H9 (cell line): ENCODE data around the gene LSP1. TPM values are rescaled to one million over a fixed set of nuclear protein-coding genes. Genes with fewer than 3 reads are reported as not detected.

Source experiments
- DNase-seq: peaks from one replicate; pipeline ENCODE4 v3.0.0-alpha.2; 2017
- H2AFZ ChIP-seq: one replicate; pipeline ENCODE4 v1.6.1; 2013; ENCODE audit warnings: mild to moderate bottlenecking, low read length, control low read depth, moderate library complexity
- H2AK5ac ChIP-seq: 2 replicates; pipeline ENCODE4 v1.6.1; 2013; ENCODE audit warnings: low read length, control low read depth, mixed read lengths; ENCODE audit not compliant: insufficient read length
- H2BK120ac ChIP-seq: one replicate; pipeline ENCODE4 v1.6.1; 2013; ENCODE audit warnings: low read depth, mild to moderate bottlenecking, low read length, control low read depth, inconsistent platforms; ENCODE audit not compliant: poor library complexity, severe bottlenecking
- H2BK12ac ChIP-seq: 2 replicates; pipeline ENCODE4 v1.6.1; 2013; ENCODE audit warnings: low read length, control low read depth, mixed read lengths, low read depth; ENCODE audit not compliant: insufficient read length
- H2BK15ac ChIP-seq: 2 replicates; pipeline ENCODE4 v1.6.1; 2013; ENCODE audit warnings: low read depth, low read length, control low read depth
- H2BK20ac ChIP-seq: one replicate; pipeline ENCODE4 v1.6.1; 2013; ENCODE audit warnings: low read depth, mild to moderate bottlenecking, low read length, control low read depth, inconsistent platforms; ENCODE audit not compliant: poor library complexity, severe bottlenecking
- H2BK5ac ChIP-seq: 2 replicates; pipeline ENCODE4 v1.6.1; 2013; ENCODE audit warnings: low read length, control low read depth, mixed read lengths; ENCODE audit not compliant: insufficient read length
- H3K14ac ChIP-seq: 2 replicates; pipeline ENCODE4 v1.6.1; 2013; ENCODE audit warnings: low read length, control low read depth; ENCODE audit not compliant: insufficient read depth
- H3K18ac ChIP-seq: 2 replicates; pipeline ENCODE4 v1.6.1; 2013; ENCODE audit warnings: low read depth, mild to moderate bottlenecking, mixed read lengths, low read length, control low read depth; ENCODE audit not compliant: insufficient read length
- H3K23ac ChIP-seq: 2 replicates; pipeline ENCODE4 v1.6.1; 2013; ENCODE audit warnings: low read length, control low read depth, mixed read lengths, low read depth; ENCODE audit not compliant: insufficient read length
- H3K23me2 ChIP-seq: 2 replicates; pipeline ENCODE4 v1.6.1; 2013; ENCODE audit warnings: low read depth, mild to moderate bottlenecking, mixed read lengths, low read length, control low read depth; ENCODE audit not compliant: insufficient read length, poor library complexity, severe bottlenecking
- H3K27ac ChIP-seq: 2 replicates; pipeline ENCODE4 v1.5.1; 2013; ENCODE audit warnings: low read length, control low read depth, mixed read lengths, low read depth; ENCODE audit not compliant: insufficient read length
- H3K27me3 ChIP-seq: 2 replicates; pipeline ENCODE4 v1.6.1; 2013; ENCODE audit warnings: low read length, control low read depth, inconsistent platforms; ENCODE audit not compliant: insufficient read depth
- H3K4ac ChIP-seq: 2 replicates; pipeline ENCODE4 v1.6.1; 2013; ENCODE audit warnings: low read depth, mild to moderate bottlenecking, control low read depth, inconsistent platforms, low read length, moderate library complexity
- H3K4me1 ChIP-seq: 2 replicates; pipeline ENCODE4 v1.6.1; 2013; ENCODE audit warnings: low read length, control low read depth, inconsistent platforms; ENCODE audit not compliant: insufficient read depth
- H3K4me2 ChIP-seq: 2 replicates; pipeline ENCODE4 v1.6.1; 2013; ENCODE audit warnings: low read length, control low read depth, mixed read lengths; ENCODE audit not compliant: insufficient read length, insufficient read depth
- H3K56ac ChIP-seq: 2 replicates; pipeline ENCODE4 v1.6.1; 2013; ENCODE audit warnings: low read depth, mild to moderate bottlenecking, mixed read lengths, low read length, control low read depth; ENCODE audit not compliant: insufficient read length
- H3K79me1 ChIP-seq: 2 replicates; pipeline ENCODE4 v1.6.1; 2013; ENCODE audit warnings: low read depth, mild to moderate bottlenecking, moderate library complexity, low read length, control low read depth, inconsistent platforms; ENCODE audit not compliant: insufficient read depth, poor library complexity, severe bottlenecking
- H3K79me2 ChIP-seq: 2 replicates; pipeline ENCODE4 v1.6.1; 2013; ENCODE audit warnings: low read length, control low read depth, inconsistent platforms; ENCODE audit not compliant: insufficient read depth
- H3K9ac ChIP-seq: 2 replicates; pipeline ENCODE4 v1.6.1; 2013; ENCODE audit warnings: low read length, control low read depth, mixed read lengths; ENCODE audit not compliant: insufficient read length; ENCODE audit errors: extremely low read depth
- H3K9me3 ChIP-seq: one replicate; pipeline ENCODE4 v1.6.1; 2013; ENCODE audit warnings: low read depth, low read length, inconsistent platforms; ENCODE audit not compliant: control insufficient read depth
- H3T11ph ChIP-seq: one replicate; pipeline ENCODE4 v1.6.1; 2013; ENCODE audit warnings: mild to moderate bottlenecking, low read length, control low read depth, inconsistent platforms
- H4K20me1 ChIP-seq: one replicate; pipeline ENCODE4 v1.6.1; 2013; ENCODE audit not compliant: control insufficient read depth, insufficient read length, insufficient read depth
- H4K5ac ChIP-seq: 2 replicates; pipeline ENCODE4 v1.6.1; 2013; ENCODE audit warnings: low read depth, mild to moderate bottlenecking, mixed read lengths, low read length, control low read depth; ENCODE audit not compliant: insufficient read length
- H4K8ac ChIP-seq: replicated peaks from 2 replicates; pipeline ENCODE4 v1.6.1; 2013; ENCODE audit warnings: low read length, control low read depth, mixed read lengths, low read depth; ENCODE audit not compliant: insufficient read length
- H4K91ac ChIP-seq: 2 replicates; pipeline ENCODE4 v1.6.1; 2013; ENCODE audit warnings: low read depth, mild to moderate bottlenecking, moderate library complexity, mixed read lengths, low read length, control low read depth; ENCODE audit not compliant: insufficient read length
- H3K27ac Mint-ChIP-seq, 3 experiments: 2 replicates in 2 of 3; 3 replicates in 1 of 3; pipeline ENCODE4 v1.8.0; 2020 to 2021; ENCODE audit warnings: mixed read lengths in 3 of 3, mild to moderate bottlenecking in 1 of 3, moderate library complexity in 1 of 3
- H3K27me3 Mint-ChIP-seq: 2 replicates; pipeline ENCODE4 v1.8.0; 2021; ENCODE audit warnings: low read depth, mild to moderate bottlenecking, moderate library complexity, mixed read lengths
- H3K36me3 Mint-ChIP-seq, 3 experiments: 2 replicates in 2 of 3; 3 replicates in 1 of 3; pipeline ENCODE4 v1.8.0; 2020 to 2021; ENCODE audit warnings: low read depth in 3 of 3, mixed read lengths in 3 of 3; ENCODE audit not compliant: insufficient read depth in 1 of 3
- H3K4me1 Mint-ChIP-seq, 2 experiments: 2 replicates each; pipeline ENCODE4 v1.8.0; 2020; ENCODE audit warnings: mixed read lengths in 2 of 2
- H3K4me3 Mint-ChIP-seq, 2 experiments: 2 replicates in 1 of 2; 3 replicates in 1 of 2; pipeline ENCODE4 v1.8.0; 2020 to 2021; ENCODE audit warnings: mild to moderate bottlenecking in 2 of 2, mixed read lengths in 2 of 2, moderate library complexity in 1 of 2
- H3K9me3 Mint-ChIP-seq, 2 experiments: 2 replicates in 1 of 2; 3 replicates in 1 of 2; pipeline ENCODE4 v1.8.0; 2020; ENCODE audit warnings: mild to moderate bottlenecking in 2 of 2, mixed read lengths in 2 of 2, moderate library complexity in 1 of 2
- WGBS: extraction: QIAGEN DNeasy Blood & Tissue Kit; methylation state at CpG from one replicate; pipeline ENCODE4 v1.1.7; 2013; ENCODE audit warnings: missing lambda C conversion rate, low lambda C conversion rate, mixed read lengths; ENCODE audit not compliant: insufficient read length; ENCODE audit errors: extremely low coverage; 5-methylcytosine and 5-hydroxymethylcytosine counted together
- total RNA-seq: library from RNA; stranded (reverse); gene quantifications from 2 replicates; pipeline ENCODE4 v1.2.1, GENCODE V29; 2021
- TF ChIP-seq, protein P1 (sequence below): fragments of 200-600 bp; sonication (generic); conservative IDR thresholded peaks from 3 replicates; pipeline ENCODE4 v1.8.0; 2021; ENCODE audit warnings: antibody characterized with exemption, mild to moderate bottlenecking

The LSP1 gene
- total RNA-seq, 1 experiment from 2014 or later: not detected

DNA sequence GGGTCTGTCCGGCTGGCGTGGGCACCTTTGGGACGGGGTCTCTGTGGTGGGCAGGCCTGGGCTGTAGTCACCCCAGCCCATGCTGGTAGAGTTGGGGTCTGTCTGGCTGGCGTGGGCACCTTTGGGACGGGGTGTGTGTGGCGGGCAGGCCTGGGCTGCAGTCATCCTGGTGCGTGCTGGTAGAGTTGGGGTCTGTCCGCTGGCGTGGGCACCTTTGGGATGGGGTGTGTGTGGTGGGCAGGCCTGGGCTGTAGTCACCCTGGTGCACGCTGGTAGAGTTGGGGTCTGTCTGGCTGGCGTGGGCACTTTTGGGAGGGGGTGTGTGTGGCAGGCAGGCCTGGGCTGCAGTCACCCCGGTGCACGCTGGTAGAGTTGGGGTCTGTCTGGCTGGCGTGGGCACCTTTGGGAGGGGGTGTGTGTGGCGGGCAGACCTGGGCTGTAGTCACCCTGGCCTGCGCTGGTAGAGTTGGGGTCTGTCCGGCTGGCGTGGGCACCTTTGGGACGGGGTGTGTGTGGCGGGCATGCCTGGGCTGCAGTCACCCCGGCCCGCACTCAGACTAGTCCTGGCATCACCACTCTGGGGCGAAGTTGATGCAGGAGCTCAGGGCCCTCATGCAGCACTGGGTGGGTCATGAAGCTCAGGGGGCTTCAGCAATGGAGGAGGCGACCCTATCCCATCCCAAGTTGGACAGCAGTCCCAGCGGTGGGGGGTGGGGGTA is 19.5 kb downstream of the LSP1 start:
- Histone ChIP-seq H4K20me1 (no peaks in the 10 kb centered on the region), H3K4me1 (no peaks in the 10 kb centered on the region), H2BK120ac (no peak overlapping the region), H3K18ac (no peak overlapping the region), H3K4me2 (no peak overlapping the region), H3K79me1 (no peaks in the 10 kb centered on the region), H3K79me2 (no peaks in the 10 kb centered on the region), H3K56ac (no peak overlapping the region), H3K9ac (no peak overlapping the region), H2AFZ (no peak overlapping the region), H2BK15ac (no peak overlapping the region), H4K8ac (no peak overlapping the region), H2BK20ac (no peak overlapping the region), H3K27ac (no peak overlapping the region), H2AK5ac (no peak overlapping the region), H3K23me2 (no peaks in the 10 kb centered on the region), H2BK5ac (no peak overlapping the region), H3K4ac (no peak overlapping the region), H4K91ac (no peak overlapping the region), H2BK12ac (no peak overlapping the region), H3K14ac (no peak overlapping the region), H3K9me3 (no peaks in the 10 kb centered on the region), H3K23ac (no peak overlapping the region), H3T11ph (no peak overlapping the region), H4K5ac (no peak overlapping the region), H3K27me3 (no peaks in the 10 kb centered on the region)
- no peak for DNase-seq
- H3K9me3 Mint-ChIP-seq: no peaks in the 10 kb centered on the region
- H3K4me3 Mint-ChIP-seq: no peak overlapping the region
- H3K4me1 Mint-ChIP-seq: peaks cover 4 to 10% of the 10 kb centered on the region in 2 experiments; a peak in 3 of 4 replicates
- TF ChIP-seq, protein P1, sequence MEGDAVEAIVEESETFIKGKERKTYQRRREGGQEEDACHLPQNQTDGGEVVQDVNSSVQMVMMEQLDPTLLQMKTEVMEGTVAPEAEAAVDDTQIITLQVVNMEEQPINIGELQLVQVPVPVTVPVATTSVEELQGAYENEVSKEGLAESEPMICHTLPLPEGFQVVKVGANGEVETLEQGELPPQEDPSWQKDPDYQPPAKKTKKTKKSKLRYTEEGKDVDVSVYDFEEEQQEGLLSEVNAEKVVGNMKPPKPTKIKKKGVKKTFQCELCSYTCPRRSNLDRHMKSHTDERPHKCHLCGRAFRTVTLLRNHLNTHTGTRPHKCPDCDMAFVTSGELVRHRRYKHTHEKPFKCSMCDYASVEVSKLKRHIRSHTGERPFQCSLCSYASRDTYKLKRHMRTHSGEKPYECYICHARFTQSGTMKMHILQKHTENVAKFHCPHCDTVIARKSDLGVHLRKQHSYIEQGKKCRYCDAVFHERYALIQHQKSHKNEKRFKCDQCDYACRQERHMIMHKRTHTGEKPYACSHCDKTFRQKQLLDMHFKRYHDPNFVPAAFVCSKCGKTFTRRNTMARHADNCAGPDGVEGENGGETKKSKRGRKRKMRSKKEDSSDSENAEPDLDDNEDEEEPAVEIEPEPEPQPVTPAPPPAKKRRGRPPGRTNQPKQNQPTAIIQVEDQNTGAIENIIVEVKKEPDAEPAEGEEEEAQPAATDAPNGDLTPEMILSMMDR: no peak
- H3K27me3 Mint-ChIP-seq: peaks cover 15% of the 10 kb centered on the region
- WGBS: no CpG with 5 or more reads among the region's 25 CpGs
- H3K36me3 Mint-ChIP-seq: no peaks in the 10 kb centered on the region
- H3K27ac Mint-ChIP-seq: no peak overlapping the region
